H9 (cell line): ENCODE results near the gene PPP1R1B. TPM values are rescaled to one million over a fixed set of nuclear protein-coding genes. Genes with fewer than 3 reads are reported as not detected.

ENCODE experiments used
- DNase-seq: peaks from one replicate; pipeline ENCODE4 v3.0.0-alpha.2; 2017
- H2AFZ ChIP-seq: one replicate; pipeline ENCODE4 v1.6.1; 2013; ENCODE audit warnings: mild to moderate bottlenecking, low read length, control low read depth, moderate library complexity
- H2AK5ac ChIP-seq: 2 replicates; pipeline ENCODE4 v1.6.1; 2013; ENCODE audit warnings: low read length, control low read depth, mixed read lengths; ENCODE audit not compliant: insufficient read length
- H2BK120ac ChIP-seq: one replicate; pipeline ENCODE4 v1.6.1; 2013; ENCODE audit warnings: low read depth, mild to moderate bottlenecking, low read length, control low read depth, inconsistent platforms; ENCODE audit not compliant: poor library complexity, severe bottlenecking
- H2BK12ac ChIP-seq: 2 replicates; pipeline ENCODE4 v1.6.1; 2013; ENCODE audit warnings: low read length, control low read depth, mixed read lengths, low read depth; ENCODE audit not compliant: insufficient read length
- H2BK15ac ChIP-seq: 2 replicates; pipeline ENCODE4 v1.6.1; 2013; ENCODE audit warnings: low read depth, low read length, control low read depth
- H2BK20ac ChIP-seq: one replicate; pipeline ENCODE4 v1.6.1; 2013; ENCODE audit warnings: low read depth, mild to moderate bottlenecking, low read length, control low read depth, inconsistent platforms; ENCODE audit not compliant: poor library complexity, severe bottlenecking
- H2BK5ac ChIP-seq: 2 replicates; pipeline ENCODE4 v1.6.1; 2013; ENCODE audit warnings: low read length, control low read depth, mixed read lengths; ENCODE audit not compliant: insufficient read length
- H3K14ac ChIP-seq: 2 replicates; pipeline ENCODE4 v1.6.1; 2013; ENCODE audit warnings: low read length, control low read depth; ENCODE audit not compliant: insufficient read depth
- H3K18ac ChIP-seq: 2 replicates; pipeline ENCODE4 v1.6.1; 2013; ENCODE audit warnings: low read depth, mild to moderate bottlenecking, mixed read lengths, low read length, control low read depth; ENCODE audit not compliant: insufficient read length
- H3K23ac ChIP-seq: 2 replicates; pipeline ENCODE4 v1.6.1; 2013; ENCODE audit warnings: low read length, control low read depth, mixed read lengths, low read depth; ENCODE audit not compliant: insufficient read length
- H3K23me2 ChIP-seq: 2 replicates; pipeline ENCODE4 v1.6.1; 2013; ENCODE audit warnings: low read depth, mild to moderate bottlenecking, mixed read lengths, low read length, control low read depth; ENCODE audit not compliant: insufficient read length, poor library complexity, severe bottlenecking
- H3K27ac ChIP-seq: 2 replicates; pipeline ENCODE4 v1.5.1; 2013; ENCODE audit warnings: low read length, control low read depth, mixed read lengths, low read depth; ENCODE audit not compliant: insufficient read length
- H3K27me3 ChIP-seq: 2 replicates; pipeline ENCODE4 v1.6.1; 2013; ENCODE audit warnings: low read length, control low read depth, inconsistent platforms; ENCODE audit not compliant: insufficient read depth
- H3K4ac ChIP-seq: 2 replicates; pipeline ENCODE4 v1.6.1; 2013; ENCODE audit warnings: low read depth, mild to moderate bottlenecking, control low read depth, inconsistent platforms, low read length, moderate library complexity
- H3K4me1 ChIP-seq: 2 replicates; pipeline ENCODE4 v1.6.1; 2013; ENCODE audit warnings: low read length, control low read depth, inconsistent platforms; ENCODE audit not compliant: insufficient read depth
- H3K4me2 ChIP-seq: 2 replicates; pipeline ENCODE4 v1.6.1; 2013; ENCODE audit warnings: low read length, control low read depth, mixed read lengths; ENCODE audit not compliant: insufficient read length, insufficient read depth
- H3K56ac ChIP-seq: 2 replicates; pipeline ENCODE4 v1.6.1; 2013; ENCODE audit warnings: low read depth, mild to moderate bottlenecking, mixed read lengths, low read length, control low read depth; ENCODE audit not compliant: insufficient read length
- H3K79me1 ChIP-seq: 2 replicates; pipeline ENCODE4 v1.6.1; 2013; ENCODE audit warnings: low read depth, mild to moderate bottlenecking, moderate library complexity, low read length, control low read depth, inconsistent platforms; ENCODE audit not compliant: insufficient read depth, poor library complexity, severe bottlenecking
- H3K79me2 ChIP-seq: 2 replicates; pipeline ENCODE4 v1.6.1; 2013; ENCODE audit warnings: low read length, control low read depth, inconsistent platforms; ENCODE audit not compliant: insufficient read depth
- H3K9ac ChIP-seq: 2 replicates; pipeline ENCODE4 v1.6.1; 2013; ENCODE audit warnings: low read length, control low read depth, mixed read lengths; ENCODE audit not compliant: insufficient read length; ENCODE audit errors: extremely low read depth
- H3K9me3 ChIP-seq: one replicate; pipeline ENCODE4 v1.6.1; 2013; ENCODE audit warnings: low read depth, low read length, inconsistent platforms; ENCODE audit not compliant: control insufficient read depth
- H3T11ph ChIP-seq: one replicate; pipeline ENCODE4 v1.6.1; 2013; ENCODE audit warnings: mild to moderate bottlenecking, low read length, control low read depth, inconsistent platforms
- H4K20me1 ChIP-seq: one replicate; pipeline ENCODE4 v1.6.1; 2013; ENCODE audit not compliant: control insufficient read depth, insufficient read length, insufficient read depth
- H4K5ac ChIP-seq: 2 replicates; pipeline ENCODE4 v1.6.1; 2013; ENCODE audit warnings: low read depth, mild to moderate bottlenecking, mixed read lengths, low read length, control low read depth; ENCODE audit not compliant: insufficient read length
- H4K8ac ChIP-seq: replicated peaks from 2 replicates; pipeline ENCODE4 v1.6.1; 2013; ENCODE audit warnings: low read length, control low read depth, mixed read lengths, low read depth; ENCODE audit not compliant: insufficient read length
- H4K91ac ChIP-seq: 2 replicates; pipeline ENCODE4 v1.6.1; 2013; ENCODE audit warnings: low read depth, mild to moderate bottlenecking, moderate library complexity, mixed read lengths, low read length, control low read depth; ENCODE audit not compliant: insufficient read length
- H3K27ac Mint-ChIP-seq, 3 experiments: 2 replicates in 2 of 3; 3 replicates in 1 of 3; pipeline ENCODE4 v1.8.0; 2020 to 2021; ENCODE audit warnings: mixed read lengths in 3 of 3, mild to moderate bottlenecking in 1 of 3, moderate library complexity in 1 of 3
- H3K27me3 Mint-ChIP-seq: 2 replicates; pipeline ENCODE4 v1.8.0; 2021; ENCODE audit warnings: low read depth, mild to moderate bottlenecking, moderate library complexity, mixed read lengths
- H3K36me3 Mint-ChIP-seq, 3 experiments: 2 replicates in 2 of 3; 3 replicates in 1 of 3; pipeline ENCODE4 v1.8.0; 2020 to 2021; ENCODE audit warnings: low read depth in 3 of 3, mixed read lengths in 3 of 3; ENCODE audit not compliant: insufficient read depth in 1 of 3
- H3K4me1 Mint-ChIP-seq, 2 experiments: 2 replicates each; pipeline ENCODE4 v1.8.0; 2020; ENCODE audit warnings: mixed read lengths in 2 of 2
- H3K4me3 Mint-ChIP-seq, 2 experiments: 2 replicates in 1 of 2; 3 replicates in 1 of 2; pipeline ENCODE4 v1.8.0; 2020 to 2021; ENCODE audit warnings: mild to moderate bottlenecking in 2 of 2, mixed read lengths in 2 of 2, moderate library complexity in 1 of 2
- H3K9me3 Mint-ChIP-seq, 2 experiments: 2 replicates in 1 of 2; 3 replicates in 1 of 2; pipeline ENCODE4 v1.8.0; 2020; ENCODE audit warnings: mild to moderate bottlenecking in 2 of 2, mixed read lengths in 2 of 2, moderate library complexity in 1 of 2
- CTCF ChIP-seq: fragments of 200-600 bp; sonication (generic); conservative IDR thresholded peaks from 3 replicates; pipeline ENCODE4 v1.8.0; 2021; ENCODE audit warnings: antibody characterized with exemption, mild to moderate bottlenecking
- WGBS: extraction: QIAGEN DNeasy Blood & Tissue Kit; methylation state at CpG from one replicate; pipeline ENCODE4 v1.1.7; 2013; ENCODE audit warnings: missing lambda C conversion rate, low lambda C conversion rate, mixed read lengths; ENCODE audit not compliant: insufficient read length; ENCODE audit errors: extremely low coverage; 5-methylcytosine and 5-hydroxymethylcytosine counted together
- total RNA-seq: library from RNA; stranded (reverse); gene quantifications from 2 replicates; pipeline ENCODE4 v1.2.1, GENCODE V29; 2021

The PPP1R1B gene
- total RNA-seq, 1 experiment from 2014 or later = 15.5 TPM

GRCh38 chr17:39641097-39641496 lies 14.3 kb downstream of the PPP1R1B start:
- no peak for DNase-seq
- no peak overlapping the region for H4K91ac ChIP-seq
- Mint-ChIP-seq H3K27me3 (no peaks in the 10 kb centered on the region; the same call in 1 of the 2 replicates), H3K4me3 (no peak overlapping the region), H3K27ac (peak overlapping the region in 1 of 3 experiments; percentile 28; a peak in 1 of 7 replicates), H3K36me3 (peaks cover 0 to 5% (median 0%) of the 10 kb centered on the region in 3 experiments; a peak in 3 of 7 replicates), H3K4me1 (peaks cover 64 to 65% of the 10 kb centered on the region in 2 experiments), H3K9me3 (no peaks in the 10 kb centered on the region)
- no peak overlapping the region for H2AFZ ChIP-seq
- H2BK5ac ChIP-seq = no peak overlapping the region
- H3K79me1 ChIP-seq = no peaks in the 10 kb centered on the region
- no peak overlapping the region for H3K23ac ChIP-seq
- peaks cover 11% of the 10 kb centered on the region for H3K23me2 ChIP-seq
- no peaks in the 10 kb centered on the region; the same call in 1 of the 2 replicates for H3K79me2 ChIP-seq
- no peaks in the 10 kb centered on the region for H3K27me3 ChIP-seq
- no peak overlapping the region for H3K18ac ChIP-seq
- no peak overlapping the region for H2BK120ac ChIP-seq
- H3K4me1 ChIP-seq = peaks cover 7% of the 10 kb centered on the region; the same call in 1 of the 2 replicates
- no peak overlapping the region for H2BK15ac ChIP-seq
- WGBS = no CpG with 5 or more reads among the region's 4 CpGs
- H3K9me3 ChIP-seq = no peaks in the 10 kb centered on the region
- H3K4me2 ChIP-seq = no peak overlapping the region
- H4K8ac ChIP-seq = no peak overlapping the region
- no peak overlapping the region for H3K14ac ChIP-seq
- H4K20me1 ChIP-seq = no peaks in the 10 kb centered on the region
- H3K9ac ChIP-seq = no peak overlapping the region
- no peak for TF ChIP-seq CTCF
- no peak overlapping the region for H3K56ac ChIP-seq
- no peak overlapping the region for H2BK12ac ChIP-seq
- no peak overlapping the region for H4K5ac ChIP-seq
- no peak overlapping the region for H3T11ph ChIP-seq
- H2BK20ac ChIP-seq = no peak overlapping the region
- no peak overlapping the region for H3K4ac ChIP-seq
- H2AK5ac ChIP-seq = no peak overlapping the region
- no peak overlapping the region for H3K27ac ChIP-seq
